ENCODE measurements around the gene ALDH18A1. TPM values are rescaled to one million over a fixed set of nuclear protein-coding genes. Genes with fewer than 3 reads are reported as not detected.
A peak's percentile ranks its signal among the peaks of the same experiment; 100 is the strongest.

Gene ALDH18A1
- total RNA-seq, 1 donor from 2014 or later: 97.3 TPM

- DNase-seq (ENCODE audit: extremely low spot score, unreplicated experiment): peak; percentile 87
Observed at GRCh38 chr10:95601116-95601719, 55.3 kb downstream of the ALDH18A1 start.

GRCh38 chr10:95600158-95600557, 56.4 kb downstream of the ALDH18A1 start:
- H3K27ac Mint-ChIP-seq (ENCODE audit: unreplicated experiment): no peak overlapping the region
- H3K4me3 Mint-ChIP-seq (ENCODE audit: unreplicated experiment): no peak overlapping the region
- peaks cover 15% of the 10 kb centered on the region for H3K27me3 Mint-ChIP-seq (ENCODE audit: unreplicated experiment)
- H3K4me1 Mint-ChIP-seq (ENCODE audit: unreplicated experiment): no peaks in the 10 kb centered on the region
- H3K9me3 Mint-ChIP-seq (ENCODE audit: unreplicated experiment): peaks cover 11% of the 10 kb centered on the region
- peaks cover 1% of the 10 kb centered on the region for H3K36me3 Mint-ChIP-seq (ENCODE audit: unreplicated experiment)
- TF ChIP-seq, protein P1, sequence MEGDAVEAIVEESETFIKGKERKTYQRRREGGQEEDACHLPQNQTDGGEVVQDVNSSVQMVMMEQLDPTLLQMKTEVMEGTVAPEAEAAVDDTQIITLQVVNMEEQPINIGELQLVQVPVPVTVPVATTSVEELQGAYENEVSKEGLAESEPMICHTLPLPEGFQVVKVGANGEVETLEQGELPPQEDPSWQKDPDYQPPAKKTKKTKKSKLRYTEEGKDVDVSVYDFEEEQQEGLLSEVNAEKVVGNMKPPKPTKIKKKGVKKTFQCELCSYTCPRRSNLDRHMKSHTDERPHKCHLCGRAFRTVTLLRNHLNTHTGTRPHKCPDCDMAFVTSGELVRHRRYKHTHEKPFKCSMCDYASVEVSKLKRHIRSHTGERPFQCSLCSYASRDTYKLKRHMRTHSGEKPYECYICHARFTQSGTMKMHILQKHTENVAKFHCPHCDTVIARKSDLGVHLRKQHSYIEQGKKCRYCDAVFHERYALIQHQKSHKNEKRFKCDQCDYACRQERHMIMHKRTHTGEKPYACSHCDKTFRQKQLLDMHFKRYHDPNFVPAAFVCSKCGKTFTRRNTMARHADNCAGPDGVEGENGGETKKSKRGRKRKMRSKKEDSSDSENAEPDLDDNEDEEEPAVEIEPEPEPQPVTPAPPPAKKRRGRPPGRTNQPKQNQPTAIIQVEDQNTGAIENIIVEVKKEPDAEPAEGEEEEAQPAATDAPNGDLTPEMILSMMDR (IDR thresholded peaks at IDR 0.05): no peak
- DNase-seq (ENCODE audit: extremely low spot score, unreplicated experiment): no peak

More at GRCh38 chr10:95601116-95601719, 55.3 kb downstream of the ALDH18A1 start:
- Mint-ChIP-seq H3K4me3 (ENCODE audit: unreplicated experiment) (no peak overlapping the region), H3K27ac (ENCODE audit: unreplicated experiment) (no peak overlapping the region), H3K4me1 (ENCODE audit: unreplicated experiment) (no peaks in the 10 kb centered on the region), H3K27me3 (ENCODE audit: unreplicated experiment) (peaks cover 11% of the 10 kb centered on the region), H3K9me3 (ENCODE audit: unreplicated experiment) (peaks cover 7% of the 10 kb centered on the region), H3K36me3 (ENCODE audit: unreplicated experiment) (peaks cover 4% of the 10 kb centered on the region)
- TF ChIP-seq, protein P1 (IDR thresholded peaks at IDR 0.05): peak; percentile 94

- Mint-ChIP-seq H3K27me3 (ENCODE audit: unreplicated experiment) (peaks cover 22% of the 10 kb centered on the region), H3K27ac (ENCODE audit: unreplicated experiment) (no peak overlapping the region), H3K36me3 (ENCODE audit: unreplicated experiment) (no peaks in the 10 kb centered on the region), H3K4me3 (ENCODE audit: unreplicated experiment) (no peak overlapping the region), H3K4me1 (ENCODE audit: unreplicated experiment) (no peaks in the 10 kb centered on the region), H3K9me3 (ENCODE audit: unreplicated experiment) (peaks cover 11% of the 10 kb centered on the region)
- TF ChIP-seq, protein P1 (IDR thresholded peaks at IDR 0.05): no peak
- DNase-seq (ENCODE audit: extremely low spot score, unreplicated experiment): no peak
Observed at GRCh38 chr10:95597788-95598187, 58.7 kb downstream of the ALDH18A1 start.

DNA sequence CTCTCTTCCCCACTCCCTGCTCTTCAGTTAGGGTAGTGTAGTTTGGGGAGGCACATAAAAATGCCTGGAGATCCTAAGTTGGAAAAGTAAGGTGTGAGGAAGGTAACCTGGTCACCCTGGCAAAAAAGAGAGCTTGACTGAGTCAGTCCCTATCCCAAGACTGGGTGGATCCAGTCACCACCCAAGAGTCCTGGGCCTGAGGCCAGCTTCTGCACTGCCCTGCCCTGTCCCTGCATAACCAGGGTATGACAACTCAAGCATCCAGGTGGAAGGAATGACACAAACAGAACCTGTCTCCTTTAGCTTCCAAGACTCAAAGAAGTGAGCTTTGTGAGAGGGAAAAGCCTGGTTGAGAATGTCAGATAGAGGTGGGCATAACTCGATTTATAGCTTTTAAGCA, 68.5 kb downstream of the ALDH18A1 start:
- DNase-seq (ENCODE audit: extremely low spot score, unreplicated experiment): no peak
- Mint-ChIP-seq H3K4me1 (ENCODE audit: unreplicated experiment) (no peaks in the 10 kb centered on the region), H3K9me3 (ENCODE audit: unreplicated experiment) (no peaks in the 10 kb centered on the region), H3K36me3 (ENCODE audit: unreplicated experiment) (no peaks in the 10 kb centered on the region), H3K27me3 (ENCODE audit: unreplicated experiment) (peaks cover 32% of the 10 kb centered on the region), H3K27ac (ENCODE audit: unreplicated experiment) (no peak overlapping the region), H3K4me3 (ENCODE audit: unreplicated experiment) (no peak overlapping the region)
- TF ChIP-seq, protein P1 (IDR thresholded peaks at IDR 0.05): no peak

GRCh38 chr10:95579835-95580535, 76.5 kb downstream of the ALDH18A1 start:
- TF ChIP-seq, protein P1 (IDR thresholded peaks at IDR 0.05): no peak
- no peaks in the 10 kb centered on the region for H3K4me1 Mint-ChIP-seq (ENCODE audit: unreplicated experiment)

More at GRCh38 chr10:95579835-95580535, 76.5 kb downstream of the ALDH18A1 start:
- peaks cover 40% of the 10 kb centered on the region for H3K27me3 Mint-ChIP-seq (ENCODE audit: unreplicated experiment)
- H3K9me3 Mint-ChIP-seq (ENCODE audit: unreplicated experiment): no peaks in the 10 kb centered on the region
- no peak overlapping the region for H3K4me3 Mint-ChIP-seq (ENCODE audit: unreplicated experiment)
- H3K27ac Mint-ChIP-seq (ENCODE audit: unreplicated experiment): no peak overlapping the region
- H3K36me3 Mint-ChIP-seq (ENCODE audit: unreplicated experiment): no peaks in the 10 kb centered on the region
- no peak for DNase-seq (ENCODE audit: extremely low spot score, unreplicated experiment)

All from osteocyte (in vitro differentiated cells).